SW480 (cell line): ENCODE measurements around the gene ECI1.

ENCODE experiments used
- DNase-seq: peaks from one replicate; pipeline ENCODE4 v3.0.0-alpha.2; 2016; ENCODE audit warnings: low spot score

ECI1 gene

GRCh38 chr16:2251296-2252111, at the start of gene ECI1:
TSS of gene ECI1 (minus strand) at chr16:2251587. CDS start at chr16:2251566, 21 bp downstream.
- peak; percentile 91 for DNase-seq

GRCh38 chr16:2299915-2300192, 48.5 kb upstream of the ECI1 start:
- no peak for DNase-seq

GRCh38 chr16:2299121-2299914, 47.9 kb upstream of the ECI1 start:
- DNase-seq, result no peak

- no peak for DNase-seq
Measured at GRCh38 chr16:2298621-2299020, 47.2 kb upstream of the ECI1 start.

- DNase-seq, result no peak
Measured at GRCh38 chr16:2297506-2297860, 46.1 kb upstream of the ECI1 start.

GRCh38 chr16:2296661-2297505, 45.5 kb upstream of the ECI1 start:
- DNase-seq, result peak; percentile 42

GRCh38 chr16:2295056-2295798, 43.8 kb upstream of the ECI1 start:
- no peak for DNase-seq

GRCh38 chr16:2292221-2292620, 40.8 kb upstream of the ECI1 start:
- DNase-seq, result no peak

- DNase-seq, result no peak
Measured at GRCh38 chr16:2289282-2289681, 37.9 kb upstream of the ECI1 start.

- no peak for DNase-seq
Measured at GRCh38 chr16:2288726-2289125, 37.3 kb upstream of the ECI1 start.

- no peak for DNase-seq
Measured at GRCh38 chr16:2287916-2288547, 36.6 kb upstream of the ECI1 start.

- DNase-seq, result no peak
Measured at GRCh38 chr16:2286550-2286949, 35.2 kb upstream of the ECI1 start.

- no peak for DNase-seq
Measured at GRCh38 chr16:2285731-2286191, 34.4 kb upstream of the ECI1 start.

- DNase-seq, result no peak
Measured at GRCh38 chr16:2284797-2285576, 33.6 kb upstream of the ECI1 start.

GRCh38 chr16:2284001-2284770, 32.8 kb upstream of the ECI1 start:
- DNase-seq, result no peak

- no peak for DNase-seq
Measured at GRCh38 chr16:2282866-2283555, 31.6 kb upstream of the ECI1 start.

- no peak for DNase-seq
Measured at GRCh38 chr16:2282262-2282661, 30.9 kb upstream of the ECI1 start.

- no peak for DNase-seq
Measured at GRCh38 chr16:2280981-2281542, 29.7 kb upstream of the ECI1 start.

- no peak for DNase-seq
Measured at GRCh38 chr16:2280461-2280860, 29.1 kb upstream of the ECI1 start.
